ENCODE measurements around the gene SF3A1. TPM values are rescaled to one million over a fixed set of nuclear protein-coding genes. Genes with fewer than 3 reads are reported as not detected.

SF3A1 gene
- total RNA-seq, 1 donor from 2014 or later: 139 TPM

GRCh38 chr22:30315962-30316576 is 40.6 kb downstream of the SF3A1 start:
- Mint-ChIP-seq H3K36me3 (ENCODE audit: low read depth, unreplicated experiment) (peaks cover 20% of the 10 kb centered on the region), H3K4me1 (ENCODE audit: low read depth, unreplicated experiment) (peaks cover 39% of the 10 kb centered on the region), H3K27ac (ENCODE audit: unreplicated experiment) (no peak overlapping the region), H3K9me3 (ENCODE audit: unreplicated experiment) (no peaks in the 10 kb centered on the region), H3K27me3 (ENCODE audit: low read depth, unreplicated experiment) (no peaks in the 10 kb centered on the region), H3K4me3 (ENCODE audit: unreplicated experiment) (no peak overlapping the region)
- peaks cover 3% of the 10 kb centered on the region for H3K36me3 ChIP-seq (ENCODE audit: insufficient read depth, low read length)
- H3K4me2 ChIP-seq (ENCODE audit: low read length): no peak overlapping the region
- no peak overlapping the region for H3K9ac ChIP-seq (ENCODE audit: low read length)
- no peak for TF ChIP-seq EZH2 (IDR thresholded peaks at IDR 0.05; ENCODE audit: insufficient read depth, low read length)
- no peak for TF ChIP-seq CTCF (IDR thresholded peaks at IDR 0.05; ENCODE audit: insufficient read depth, low read depth, low read length)
- H3K4me1 ChIP-seq (ENCODE audit: insufficient read depth, low read length): peaks cover 30% of the 10 kb centered on the region
- H3K79me2 ChIP-seq (ENCODE audit: insufficient read depth, low read length): peaks cover 96% of the 10 kb centered on the region
- H4K20me1 ChIP-seq (ENCODE audit: insufficient read depth, low read length): peaks cover 98% of the 10 kb centered on the region
- no peak overlapping the region for H3K27ac ChIP-seq (ENCODE audit: low read depth, low read length)
- no peaks in the 10 kb centered on the region for H3K9me3 ChIP-seq (ENCODE audit: insufficient read depth, low read depth, low read length)
- FAIRE-seq (no peak), DNase-seq (ENCODE audit: low read depth) (no peak)
- no peaks in the 10 kb centered on the region for H3K27me3 ChIP-seq (ENCODE audit: insufficient read depth, low read length)
- no peak overlapping the region for H2AFZ ChIP-seq (ENCODE audit: low read depth, low read length)
- no peak overlapping the region for H3K4me3 ChIP-seq (ENCODE audit: insufficient read depth, low read depth, low read length)

- H3K27me3 ChIP-seq (ENCODE audit: insufficient read depth, low read length): no peaks in the 10 kb centered on the region
- H3K4me3 ChIP-seq (ENCODE audit: insufficient read depth, low read depth, low read length): no peak overlapping the region
- no peak overlapping the region for H2AFZ ChIP-seq (ENCODE audit: low read depth, low read length)
- peaks cover 96% of the 10 kb centered on the region for H3K79me2 ChIP-seq (ENCODE audit: insufficient read depth, low read length)
- no peak overlapping the region for H3K9ac ChIP-seq (ENCODE audit: low read length)
- TF ChIP-seq EZH2 (IDR thresholded peaks at IDR 0.05; ENCODE audit: insufficient read depth, low read length): no peak
- no peak for TF ChIP-seq CTCF (IDR thresholded peaks at IDR 0.05; ENCODE audit: insufficient read depth, low read depth, low read length)
- DNase-seq (ENCODE audit: low read depth) (peak; percentile 32), FAIRE-seq (no peak)
- peaks cover 47% of the 10 kb centered on the region for H3K4me1 Mint-ChIP-seq (ENCODE audit: low read depth, unreplicated experiment)
- no peak overlapping the region for H3K27ac ChIP-seq (ENCODE audit: low read depth, low read length)
- no peaks in the 10 kb centered on the region for H3K36me3 ChIP-seq (ENCODE audit: insufficient read depth, low read length)
- H3K4me3 Mint-ChIP-seq (ENCODE audit: unreplicated experiment): no peak overlapping the region
- H3K36me3 Mint-ChIP-seq (ENCODE audit: low read depth, unreplicated experiment): peaks cover 13% of the 10 kb centered on the region
- peak overlapping the region; percentile 35 for H3K4me2 ChIP-seq (ENCODE audit: low read length)
- H3K9me3 Mint-ChIP-seq (ENCODE audit: unreplicated experiment): no peaks in the 10 kb centered on the region
- H4K20me1 ChIP-seq (ENCODE audit: insufficient read depth, low read length): peaks cover 98% of the 10 kb centered on the region
- H3K27me3 Mint-ChIP-seq (ENCODE audit: low read depth, unreplicated experiment): no peaks in the 10 kb centered on the region
- H3K9me3 ChIP-seq (ENCODE audit: insufficient read depth, low read depth, low read length): no peaks in the 10 kb centered on the region
- H3K4me1 ChIP-seq (ENCODE audit: insufficient read depth, low read length): peaks cover 42% of the 10 kb centered on the region
- H3K27ac Mint-ChIP-seq (ENCODE audit: unreplicated experiment): peak overlapping the region; percentile 60
Measured at GRCh38 chr22:30314915-30315314, 41.8 kb downstream of the SF3A1 start.

Data from astrocyte (in vitro differentiated cells and primary cell).